Measurements from ENCODE around the gene UBE2J2. TPM values are rescaled to one million over a fixed set of nuclear protein-coding genes. Genes with fewer than 3 reads are reported as not detected.
A peak's percentile ranks its signal among the peaks of the same experiment; 100 is the strongest.

UBE2J2 gene
- total and polyA plus RNA-seq, 2 of the 8 experiments (the other 6 are each of a cell fraction or from before 2014, with no cell fraction given), result 33.6 to 67.9 TPM

DNA sequence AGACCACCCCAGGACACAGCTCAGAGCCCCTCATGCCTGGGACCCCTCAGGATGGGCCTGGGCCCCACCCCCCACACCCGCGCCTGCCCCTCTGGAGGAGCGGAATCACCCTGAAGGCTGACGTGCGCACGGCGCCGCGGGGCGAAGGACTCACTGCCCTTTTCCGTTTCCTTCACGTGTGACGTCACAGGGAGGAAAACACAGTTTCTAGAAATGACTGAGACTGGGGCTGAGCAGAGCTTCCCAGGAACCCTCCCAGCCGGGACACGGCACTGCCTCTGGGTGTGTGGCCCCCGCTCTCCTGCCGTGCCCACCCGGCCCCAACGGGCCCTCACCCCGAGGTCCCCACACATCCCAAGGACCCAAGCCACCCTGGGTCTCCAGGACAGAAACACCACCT is 54.3 kb downstream of the UBE2J2 start:
- no peak overlapping the region for H3K56ac ChIP-seq (replicated peaks; ENCODE audit: insufficient read length, low read depth, low read length)
- no peak overlapping the region for H2BK12ac ChIP-seq (ENCODE audit: low read depth, low read length)
- H2BK5ac ChIP-seq (ENCODE audit: low read depth, low read length), result no peak overlapping the region
- no peaks in the 10 kb centered on the region for H3K23me2 ChIP-seq (ENCODE audit: low read depth, low read length)
- 93% methylated on average over 16 of the region's 20 CpGs; no CpG with 5 or more reads in 1 of the 2 experiments for WGBS, 2 experiments (ENCODE audit: extremely low coverage in 1 of 2, insufficient coverage in 1 of 2, insufficient read length in 1 of 2, insufficient replicate concordance in 2 of 2, low coverage in 1 of 2, low lambda C conversion rate in 2 of 2, missing lambda C conversion rate in 1 of 2)
- no peak overlapping the region for H3K4me2 ChIP-seq (ENCODE audit: insufficient read depth in 1 of 2, low read depth in 2 of 2, low read length in 2 of 2)
- H3K9ac ChIP-seq (replicated peaks in 1 of 4; ENCODE audit: extremely low read depth in 1 of 4, low read depth in 3 of 4, low read length in 3 of 4), result no peak overlapping the region
- TF ChIP-seq TEAD4 (IDR thresholded peaks at IDR 0.05; ENCODE audit: low read depth, low read length), result no peak
- TF ChIP-seq HDAC6 (IDR thresholded peaks at IDR 0.05; ENCODE audit: low read depth, low read length), result no peak
- TF ChIP-seq BRCA1 (IDR thresholded peaks at IDR 0.05; ENCODE audit: low read depth, low read length), result no peak
- no peak for TF ChIP-seq TAF1 (IDR thresholded peaks at IDR 0.05; ENCODE audit: low read depth, low read length)
- TF ChIP-seq RAD21 (IDR thresholded peaks at IDR 0.05 in 1 of 2, conservative IDR thresholded peaks at IDR 0.05 in 1 of 2; ENCODE audit: low read depth in 2 of 2, low read length in 2 of 2), result no peak
- no peak for TF ChIP-seq NRF1 (IDR thresholded peaks at IDR 0.05; ENCODE audit: low read depth, low read length)
- TF ChIP-seq TBP (IDR thresholded peaks at IDR 0.05; ENCODE audit: low read depth, low read length), result no peak
- no peak for TF ChIP-seq MAX (IDR thresholded peaks at IDR 0.05)
- no peak for TF ChIP-seq CHD2 (IDR thresholded peaks at IDR 0.05; ENCODE audit: low read length)
- TF ChIP-seq RBBP5 (IDR thresholded peaks at IDR 0.05; ENCODE audit: borderline replicate concordance, low read depth, low read length), result no peak
- TF ChIP-seq POLR2AphosphoS5 (IDR thresholded peaks at IDR 0.05; ENCODE audit: low read depth, low read length), result no peak
- no peak for TF ChIP-seq CHD1 (IDR thresholded peaks at IDR 0.05; ENCODE audit: low read depth, low read length)
- no peak for TF ChIP-seq BACH1 (IDR thresholded peaks at IDR 0.05; ENCODE audit: low read length)
- no peak for TF ChIP-seq EZH2 (IDR thresholded peaks at IDR 0.05; ENCODE audit: low read depth, low read length, severe bottlenecking)
- no peaks in the 10 kb centered on the region for H3K9me3 ChIP-seq (ENCODE audit: insufficient read depth in 2 of 2, low read depth in 1 of 2, low read length in 1 of 2)
- H2BK20ac ChIP-seq (ENCODE audit: low read length), result no peak overlapping the region
- H3K79me2 ChIP-seq (ENCODE audit: control insufficient read depth in 1 of 2, insufficient read depth in 2 of 2, low read length in 2 of 2), result no peaks in the 10 kb centered on the region
- H3K4me3 ChIP-seq (ENCODE audit: extremely low read depth in 1 of 4, insufficient read depth in 2 of 4, low read depth in 3 of 4, low read length in 4 of 4), result no peak overlapping the region
- no peak overlapping the region for H2BK15ac ChIP-seq (ENCODE audit: low read length)
- no peak for DNase-seq (ENCODE audit: low read depth in 1 of 2, low spot score in 2 of 2)
- no peak overlapping the region for H3K14ac ChIP-seq (ENCODE audit: insufficient read length)
- peaks cover 2 to 36% (median 16%) of the 10 kb centered on the region in 4 experiments; a peak in 7 of 8 replicates for H3K36me3 ChIP-seq (ENCODE audit: control insufficient read depth in 2 of 4, insufficient read depth in 4 of 4, low read length in 3 of 4)
- no peaks in the 10 kb centered on the region for H3K27me3 ChIP-seq (replicated peaks in 1 of 4; ENCODE audit: control insufficient read depth in 3 of 4, extremely low read depth in 1 of 4, insufficient read depth in 3 of 4, low read length in 3 of 4)
- peak overlapping the region; percentile 51 for H4K8ac ChIP-seq (ENCODE audit: extremely low read depth, insufficient read depth, low read length)
- H4K91ac ChIP-seq (replicated peaks; ENCODE audit: insufficient read length, low read length), result no peak overlapping the region
- ChIA-PET CTCF (ENCODE audit: partially characterized antibody) (interaction anchor here (1.1 to 2.3 kb wide), 3 partner anchors 12 to 97 kb away, joined by 3 to 9 read pairs (median 3); no protein-coding TSS in a partner anchor), POLR2A (ENCODE audit: partially characterized antibody) (no interaction called here)
- FAIRE-seq, result no peak
- no peak overlapping the region for H3K27ac ChIP-seq (ENCODE audit: low read depth, low read length)
- H2AK5ac ChIP-seq (ENCODE audit: low read depth, low read length), result no peak overlapping the region
- no peak overlapping the region for H3K18ac ChIP-seq (ENCODE audit: extremely low read depth, low read length)
- no peak overlapping the region for H2BK120ac ChIP-seq (replicated peaks; ENCODE audit: low read depth, low read length)
- H3K79me1 ChIP-seq (ENCODE audit: low read depth, low read length), result peaks cover 5% of the 10 kb centered on the region; the same call in 1 of the 2 replicates
- H3K4me1 ChIP-seq (replicated peaks in 1 of 4; ENCODE audit: control insufficient read depth in 3 of 4, insufficient read depth in 4 of 4, low read length in 3 of 4), result no peaks in the 10 kb centered on the region; a peak in 1 of 7 replicates
- H2AFZ ChIP-seq (ENCODE audit: low read length), result no peak overlapping the region
- H4K5ac ChIP-seq (ENCODE audit: insufficient read length, low read depth, low read length), result no peak overlapping the region
- no peak overlapping the region for H3K4ac ChIP-seq (replicated peaks; ENCODE audit: insufficient read length, low read depth, low read length)
- H4K20me1 ChIP-seq (replicated peaks in 1 of 2; ENCODE audit: control insufficient read depth in 1 of 2, insufficient read depth in 2 of 2, low read length in 2 of 2), result peaks cover 3 to 14% of the 10 kb centered on the region in 2 experiments
- H3K23ac ChIP-seq (ENCODE audit: insufficient read length), result no peak overlapping the region

Measured in H1 (cell line).